ENCODE measurements around the gene FAM216A. TPM values are rescaled to one million over a fixed set of nuclear protein-coding genes. Genes with fewer than 3 reads are reported as not detected.
A peak's percentile ranks its signal among the peaks of the same experiment; 100 is the strongest.
"Not testable (repeated sequence)": the region's sequence is repeated elsewhere in the genome, so short reads cannot be mapped to it uniquely, and the experiment has no call there.

FAM216A gene, protein sequence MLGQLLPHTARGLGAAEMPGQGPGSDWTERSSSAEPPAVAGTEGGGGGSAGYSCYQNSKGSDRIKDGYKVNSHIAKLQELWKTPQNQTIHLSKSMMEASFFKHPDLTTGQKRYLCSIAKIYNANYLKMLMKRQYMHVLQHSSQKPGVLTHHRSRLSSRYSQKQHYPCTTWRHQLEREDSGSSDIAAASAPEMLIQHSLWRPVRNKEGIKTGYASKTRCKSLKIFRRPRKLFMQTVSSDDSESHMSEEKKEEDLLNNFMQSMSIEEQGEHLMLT
- 1 to 10 TPM; 3.8 to 4.5 TPM for polyA plus RNA-seq

DNA sequence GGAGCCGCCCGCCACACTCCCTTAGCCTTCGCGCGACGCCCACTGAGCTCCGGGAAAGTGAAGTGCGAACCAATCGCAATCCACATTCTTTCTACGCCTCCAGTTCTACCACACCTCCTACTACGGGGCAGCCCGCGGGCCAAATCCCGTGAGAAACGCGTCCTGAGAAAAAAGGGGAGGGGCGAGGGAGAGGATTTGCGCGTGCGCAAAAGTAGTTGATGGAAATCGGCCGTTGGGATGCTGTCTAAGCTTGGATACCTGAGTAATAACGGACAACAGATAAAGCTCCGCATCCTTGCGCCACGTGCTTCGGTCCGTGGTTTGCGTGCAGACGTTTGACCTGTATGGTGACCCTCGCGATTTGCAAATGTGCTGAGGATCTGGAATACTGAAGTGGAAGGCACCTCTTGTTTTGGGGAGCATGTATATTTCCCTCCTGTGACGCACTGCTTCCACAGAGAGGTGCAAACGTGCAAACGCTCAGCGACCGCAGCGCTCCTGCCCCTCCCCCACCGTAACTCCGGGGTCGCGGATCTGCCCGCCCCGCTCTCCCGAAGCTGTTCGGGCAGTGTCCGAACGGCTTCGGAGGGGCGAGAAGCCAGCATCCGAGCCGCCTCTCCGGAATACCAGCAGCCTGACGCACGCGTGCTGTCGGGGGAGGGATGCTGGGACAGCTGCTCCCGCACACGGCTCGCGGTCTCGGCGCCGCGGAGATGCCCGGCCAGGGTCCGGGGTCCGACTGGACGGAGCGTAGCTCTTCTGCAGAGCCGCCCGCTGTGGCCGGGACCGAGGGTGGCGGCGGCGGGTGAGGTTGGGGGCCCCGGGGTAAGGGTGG lies at the start of gene FAM216A, which contains the start of gene GPN3:
Gene FAM216A, plus strand, starts transcription at position 632 of the 835 bp plus-strand sequence. Its CDS starts 31 bp downstream, at position 663.
Gene GPN3, minus strand, starts transcription at position 44 of the 835 bp plus-strand sequence. CDS start 54 bp downstream, outside the sequence.
- 0 to 1% methylated on average over 74 to 78 of the region's 78 CpGs for WGBS, 2 donors
- Histone ChIP-seq H3K4me1 (ENCODE audit: control insufficient read depth in 2 of 2, insufficient read depth in 2 of 2, low read length in 1 of 2) (peaks cover 0 to 11% of the 10 kb centered on the region in 2 donors), H3K9me3 (ENCODE audit: control insufficient read depth in 2 of 2, insufficient read depth in 1 of 2, low read depth in 1 of 2, low read length in 1 of 2) (no peaks in the 10 kb centered on the region), H3K4me3 (ENCODE audit: low read depth in 1 of 2, low read length in 2 of 2) (peak within 1 kb of the TSS; percentile 66 to 72), H3K36me3 (ENCODE audit: control insufficient read depth in 2 of 2, insufficient read depth in 2 of 2, low read length in 1 of 2) (peaks cover 4 to 5% of the 10 kb centered on the region in 2 donors), H3K27me3 (ENCODE audit: control insufficient read depth in 1 of 2, insufficient read depth in 2 of 2, low read length in 2 of 2) (no peaks in the 10 kb centered on the region), H3K27ac (ENCODE audit: low read depth in 2 of 2, low read length in 1 of 2) (peak within 1 kb of the TSS; percentile 93 to 96)

GRCh38 chr12:110420644-110421043 lies 48.0 kb upstream of the FAM216A start:
- not testable (repeated sequence) for H3K4me1 ChIP-seq (ENCODE audit: control insufficient read depth in 2 of 2, insufficient read depth in 2 of 2, low read length in 1 of 2); H3K27ac ChIP-seq (ENCODE audit: low read depth in 2 of 2, low read length in 1 of 2); H3K4me3 ChIP-seq (ENCODE audit: low read depth in 1 of 2, low read length in 2 of 2); H3K9me3 ChIP-seq (ENCODE audit: control insufficient read depth in 2 of 2, insufficient read depth in 1 of 2, low read depth in 1 of 2, low read length in 1 of 2); H3K27me3 ChIP-seq (ENCODE audit: control insufficient read depth in 1 of 2, insufficient read depth in 2 of 2, low read length in 2 of 2); H3K36me3 ChIP-seq (ENCODE audit: control insufficient read depth in 2 of 2, insufficient read depth in 2 of 2, low read length in 1 of 2)
- WGBS, 2 donors, result 91 to 93% methylated on average over 1 of the region's 1 CpG

DNA sequence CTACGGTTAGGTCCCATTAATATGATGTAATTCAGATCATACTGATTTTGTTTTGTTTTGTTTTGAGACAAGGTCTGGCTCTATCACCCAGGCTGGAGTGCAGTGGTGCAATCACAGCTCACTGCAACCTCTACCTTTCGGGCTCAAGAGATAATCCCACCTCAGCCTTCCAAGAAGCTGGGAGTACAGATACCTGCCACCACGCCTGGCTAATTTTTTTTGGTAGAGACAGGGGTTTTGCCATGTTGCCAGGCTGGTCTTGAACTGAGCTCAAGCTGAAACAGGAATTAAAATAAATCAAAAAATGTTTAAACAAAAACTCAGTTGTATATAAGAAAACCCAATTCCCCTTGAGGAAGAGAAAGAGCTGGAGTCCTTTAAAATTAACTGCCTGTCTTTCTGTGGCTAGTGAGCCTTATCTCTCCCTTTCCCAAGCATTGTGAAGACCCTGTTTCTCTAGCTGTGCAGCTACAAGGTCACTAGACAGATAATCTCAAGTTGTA lies 47.4 kb upstream of the FAM216A start:
- Histone ChIP-seq H3K27me3 (ENCODE audit: control insufficient read depth in 1 of 2, insufficient read depth in 2 of 2, low read length in 2 of 2) (no peaks in the 10 kb centered on the region), H3K9me3 (ENCODE audit: control insufficient read depth in 2 of 2, insufficient read depth in 1 of 2, low read depth in 1 of 2, low read length in 1 of 2) (no peaks in the 10 kb centered on the region), H3K27ac (ENCODE audit: low read depth in 2 of 2, low read length in 1 of 2) (no peak overlapping the region), H3K36me3 (ENCODE audit: control insufficient read depth in 2 of 2, insufficient read depth in 2 of 2, low read length in 1 of 2) (no peaks in the 10 kb centered on the region), H3K4me3 (ENCODE audit: low read depth in 1 of 2, low read length in 2 of 2) (no peak overlapping the region), H3K4me1 (ENCODE audit: control insufficient read depth in 2 of 2, insufficient read depth in 2 of 2, low read length in 1 of 2) (no peaks in the 10 kb centered on the region)
- 48 to 59% methylated on average over 3 of the region's 3 CpGs for WGBS, 2 donors

DNA sequence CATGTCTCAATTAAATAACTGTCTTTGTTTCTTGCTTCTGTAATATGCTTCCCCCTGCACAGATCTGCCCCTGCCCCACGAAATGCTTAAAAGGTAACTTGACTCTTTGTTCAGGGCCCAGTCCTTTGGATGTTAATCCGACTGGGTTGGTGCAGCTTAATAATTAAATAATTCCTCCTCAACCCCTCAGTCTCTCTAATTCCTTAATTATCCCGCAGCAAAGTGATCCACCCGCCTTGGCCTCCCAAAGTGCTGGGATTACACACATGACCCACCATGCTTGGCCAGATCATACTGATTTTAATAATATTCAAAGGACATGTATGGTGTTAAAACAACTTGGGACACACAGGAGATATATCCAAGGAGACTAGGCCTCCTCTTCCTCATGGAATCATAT lies 46.9 kb upstream of the FAM216A start:
- H3K27me3 ChIP-seq (ENCODE audit: control insufficient read depth in 1 of 2, insufficient read depth in 2 of 2, low read length in 2 of 2), result no peaks in the 10 kb centered on the region
- 76 to 88% methylated on average over 4 of the region's 4 CpGs for WGBS, 2 donors
- H3K27ac ChIP-seq (ENCODE audit: low read depth in 2 of 2, low read length in 1 of 2), result no peak overlapping the region
- no peak overlapping the region for H3K4me3 ChIP-seq (ENCODE audit: low read depth in 1 of 2, low read length in 2 of 2)
- H3K9me3 ChIP-seq (ENCODE audit: control insufficient read depth in 2 of 2, insufficient read depth in 1 of 2, low read depth in 1 of 2, low read length in 1 of 2), result no peaks in the 10 kb centered on the region
- H3K36me3 ChIP-seq (ENCODE audit: control insufficient read depth in 2 of 2, insufficient read depth in 2 of 2, low read length in 1 of 2), result no peaks in the 10 kb centered on the region
- H3K4me1 ChIP-seq (ENCODE audit: control insufficient read depth in 2 of 2, insufficient read depth in 2 of 2, low read length in 1 of 2), result no peaks in the 10 kb centered on the region

GRCh38 chr12:110424237-110424636 lies 44.4 kb upstream of the FAM216A start:
- no peak overlapping the region for H3K27ac ChIP-seq (ENCODE audit: low read depth in 2 of 2, low read length in 1 of 2)
- no peaks in the 10 kb centered on the region for H3K4me1 ChIP-seq (ENCODE audit: control insufficient read depth in 2 of 2, insufficient read depth in 2 of 2, low read length in 1 of 2)
- WGBS, 2 donors, result 77 to 79% methylated on average over 3 of the region's 3 CpGs
- no peak overlapping the region for H3K4me3 ChIP-seq (ENCODE audit: low read depth in 1 of 2, low read length in 2 of 2)
- H3K9me3 ChIP-seq (ENCODE audit: control insufficient read depth in 2 of 2, insufficient read depth in 1 of 2, low read depth in 1 of 2, low read length in 1 of 2), result no peaks in the 10 kb centered on the region
- no peaks in the 10 kb centered on the region for H3K36me3 ChIP-seq (ENCODE audit: control insufficient read depth in 2 of 2, insufficient read depth in 2 of 2, low read length in 1 of 2)
- H3K27me3 ChIP-seq (ENCODE audit: control insufficient read depth in 1 of 2, insufficient read depth in 2 of 2, low read length in 2 of 2), result no peaks in the 10 kb centered on the region

DNA sequence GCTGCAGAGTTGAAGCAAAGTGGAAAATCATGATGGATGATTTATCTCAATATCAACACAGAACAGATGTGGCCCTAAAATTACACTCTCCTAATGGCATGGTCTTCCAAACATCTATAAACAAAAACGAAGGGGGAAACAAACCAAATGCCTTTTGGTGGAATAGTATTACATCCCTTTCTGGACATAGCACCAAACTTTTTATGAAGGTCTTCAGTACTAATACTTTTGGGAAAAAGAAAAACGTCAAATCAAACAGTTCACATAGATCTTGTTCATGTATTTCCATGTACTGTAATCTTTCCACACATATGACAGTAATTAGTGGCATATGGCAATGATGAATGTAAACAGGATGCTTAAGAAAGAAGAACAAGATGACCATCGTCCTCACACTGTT lies 42.2 kb upstream of the FAM216A start:
- 43 to 49% methylated on average over 3 of the region's 3 CpGs for WGBS, 2 donors
- H3K36me3 ChIP-seq (ENCODE audit: control insufficient read depth in 2 of 2, insufficient read depth in 2 of 2, low read length in 1 of 2), result no peaks in the 10 kb centered on the region
- no peak overlapping the region for H3K4me3 ChIP-seq (ENCODE audit: low read depth in 1 of 2, low read length in 2 of 2)
- H3K27ac ChIP-seq (ENCODE audit: low read depth in 2 of 2, low read length in 1 of 2), result no peak overlapping the region
- no peaks in the 10 kb centered on the region for H3K9me3 ChIP-seq (ENCODE audit: control insufficient read depth in 2 of 2, insufficient read depth in 1 of 2, low read depth in 1 of 2, low read length in 1 of 2)
- no peaks in the 10 kb centered on the region for H3K4me1 ChIP-seq (ENCODE audit: control insufficient read depth in 2 of 2, insufficient read depth in 2 of 2, low read length in 1 of 2)
- H3K27me3 ChIP-seq (ENCODE audit: control insufficient read depth in 1 of 2, insufficient read depth in 2 of 2, low read length in 2 of 2), result no peaks in the 10 kb centered on the region

DNA sequence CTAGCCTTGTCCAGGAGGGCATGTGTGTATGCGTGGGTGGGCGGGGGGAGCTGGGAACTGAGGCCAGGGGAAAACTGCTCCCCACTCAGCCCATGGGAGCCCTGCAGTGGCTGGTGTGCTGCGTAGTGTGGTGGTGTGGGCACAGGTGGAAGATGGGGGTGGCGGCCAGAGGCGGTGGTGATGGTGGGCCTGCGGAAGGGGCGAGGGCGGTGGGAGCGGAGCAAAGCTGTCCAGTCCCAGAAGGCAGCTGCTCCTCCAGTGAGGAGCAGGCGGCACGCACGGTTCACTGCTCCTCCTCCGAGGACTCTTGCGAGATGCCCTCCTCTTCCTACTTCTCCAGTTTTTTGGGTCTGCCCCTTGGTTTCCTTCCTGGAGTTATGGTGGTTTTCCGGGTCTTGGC lies 39.0 kb upstream of the FAM216A start:
- not testable (repeated sequence) for H3K36me3 ChIP-seq (ENCODE audit: control insufficient read depth in 2 of 2, insufficient read depth in 2 of 2, low read length in 1 of 2); H3K4me1 ChIP-seq (ENCODE audit: control insufficient read depth in 2 of 2, insufficient read depth in 2 of 2, low read length in 1 of 2); H3K9me3 ChIP-seq (ENCODE audit: control insufficient read depth in 2 of 2, insufficient read depth in 1 of 2, low read depth in 1 of 2, low read length in 1 of 2); H3K4me3 ChIP-seq (ENCODE audit: low read depth in 1 of 2, low read length in 2 of 2); H3K27me3 ChIP-seq (ENCODE audit: control insufficient read depth in 1 of 2, insufficient read depth in 2 of 2, low read length in 2 of 2); H3K27ac ChIP-seq (ENCODE audit: low read depth in 2 of 2, low read length in 1 of 2)
- 88 to 90% methylated on average over 9 to 15 of the region's 15 CpGs for WGBS, 2 donors

- Histone ChIP-seq H3K4me3 (ENCODE audit: low read depth in 1 of 2, low read length in 2 of 2) (peak overlapping the region in 1 of 2 donors; percentile 57), H3K27ac (ENCODE audit: low read depth in 2 of 2, low read length in 1 of 2) (peak overlapping the region in 1 of 2 donors; percentile 29), H3K9me3 (ENCODE audit: control insufficient read depth in 2 of 2, insufficient read depth in 1 of 2, low read depth in 1 of 2, low read length in 1 of 2) (no peaks in the 10 kb centered on the region), H3K27me3 (ENCODE audit: control insufficient read depth in 1 of 2, insufficient read depth in 2 of 2, low read length in 2 of 2) (no peaks in the 10 kb centered on the region), H3K36me3 (ENCODE audit: control insufficient read depth in 2 of 2, insufficient read depth in 2 of 2, low read length in 1 of 2) (peaks cover 0 to 3% of the 10 kb centered on the region in 2 donors), H3K4me1 (ENCODE audit: control insufficient read depth in 2 of 2, insufficient read depth in 2 of 2, low read length in 1 of 2) (no peaks in the 10 kb centered on the region)
- WGBS, 2 donors, result 82 to 83% methylated on average over 12 of the region's 12 CpGs
Measured at GRCh38 chr12:110431957-110432587, 36.6 kb upstream of the FAM216A start.

GRCh38 chr12:110436231-110436630 lies 32.4 kb upstream of the FAM216A start:
- 48 to 50% methylated on average over 2 of the region's 2 CpGs for WGBS, 2 donors
- Histone ChIP-seq H3K36me3 (ENCODE audit: control insufficient read depth in 2 of 2, insufficient read depth in 2 of 2, low read length in 1 of 2) (peaks cover 0 to 10% of the 10 kb centered on the region in 2 donors), H3K9me3 (ENCODE audit: control insufficient read depth in 2 of 2, insufficient read depth in 1 of 2, low read depth in 1 of 2, low read length in 1 of 2) (no peaks in the 10 kb centered on the region)

More at GRCh38 chr12:110436231-110436630, 32.4 kb upstream of the FAM216A start:
- Histone ChIP-seq H3K4me1 (ENCODE audit: control insufficient read depth in 2 of 2, insufficient read depth in 2 of 2, low read length in 1 of 2) (no peaks in the 10 kb centered on the region), H3K27me3 (ENCODE audit: control insufficient read depth in 1 of 2, insufficient read depth in 2 of 2, low read length in 2 of 2) (no peaks in the 10 kb centered on the region), H3K4me3 (ENCODE audit: low read depth in 1 of 2, low read length in 2 of 2) (no peak overlapping the region), H3K27ac (ENCODE audit: low read depth in 2 of 2, low read length in 1 of 2) (no peak overlapping the region)
